ENCODE results near the gene PTPRE.

DNA sequence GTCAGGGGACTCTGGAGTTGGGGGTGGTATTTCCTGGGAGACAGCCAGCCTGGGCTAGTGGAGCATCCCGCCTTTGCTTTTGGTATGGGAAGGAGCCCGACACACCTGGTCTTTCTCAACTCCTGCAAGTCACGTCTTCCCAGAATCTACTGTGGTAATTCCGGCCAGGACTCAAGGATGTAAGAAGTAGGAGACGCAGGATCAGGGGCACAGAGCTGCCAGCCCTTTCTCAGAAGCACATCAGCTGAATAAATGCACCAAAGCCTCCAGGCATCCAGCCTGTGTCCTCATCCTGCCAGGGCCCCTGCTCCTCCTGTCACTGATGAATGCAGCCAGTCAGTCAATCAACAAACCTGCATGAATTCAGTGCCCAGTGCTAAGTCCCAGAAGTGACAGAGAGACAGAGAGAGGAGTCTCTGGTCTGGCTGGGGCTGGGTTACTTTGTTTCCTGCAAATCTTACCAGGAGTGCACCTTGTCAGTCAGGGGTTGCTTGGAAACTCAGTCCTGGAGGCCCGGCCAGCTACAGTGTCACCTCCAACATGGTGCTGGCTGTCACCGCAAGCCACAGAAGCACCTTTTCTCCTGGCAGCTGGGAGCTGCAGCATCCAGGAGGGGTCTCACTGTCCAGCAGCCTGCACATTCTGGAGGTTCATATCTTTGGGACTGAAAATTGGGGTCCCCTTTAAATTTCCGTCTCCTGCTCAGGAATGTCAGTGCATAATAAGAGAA is 101.8 kb downstream of the PTPRE start:
- no peak for TF ChIP-seq YY1 (IDR thresholded peaks at IDR 0.05; ENCODE audit: insufficient read depth, insufficient read length)
- no peak for TF ChIP-seq ZNF274 (IDR thresholded peaks at IDR 0.05; ENCODE audit: low read depth, low read length)
